Thoracic aorta (tissue), 2 donors: ENCODE data around the gene FRMD8. TPM values are rescaled to one million over a fixed set of nuclear protein-coding genes. Genes with fewer than 3 reads are reported as not detected.

Experiments used
- ATAC-seq: fragments of 150-250 bp; one replicate; pipeline ENCODE4 v1.8.0; 2017; ENCODE audit warnings: low read depth; ENCODE audit not compliant: insufficient number of reproducible peaks, low FRiP score
- DNase-seq: peaks from one replicate; pipeline ENCODE4 v3.0.0-alpha.2; 2020; ENCODE audit warnings: low spot score
- H3K27ac ChIP-seq, 2 donors: fragments of 200-600 bp; sonication (generic); 1 replicate in 1 of 2; 2 replicates in 1 of 2; pipeline ENCODE4 v1.5.1; 2016; ENCODE audit warnings: mild to moderate bottlenecking in 2 of 2, moderate library complexity in 2 of 2
- H3K27me3 ChIP-seq: fragments of 200-600 bp; sonication (generic); replicated peaks from 2 replicates; pipeline ENCODE4 v1.6.0; 2016; ENCODE audit warnings: mild to moderate bottlenecking; ENCODE audit not compliant: insufficient read depth
- H3K36me3 ChIP-seq: fragments of 200-600 bp; sonication (generic); one replicate; pipeline ENCODE4 v1.5.1; 2016
- H3K4me1 ChIP-seq, 2 donors: fragments of 200-600 bp; sonication (generic); 1 replicate in 1 of 2; 2 replicates in 1 of 2; pipeline versions ENCODE4 v1.5.1 to v1.6.0; 2016; ENCODE audit warnings: low read depth in 2 of 2, mild to moderate bottlenecking in 1 of 2; ENCODE audit not compliant: control insufficient read depth in 1 of 2
- H3K4me3 ChIP-seq: fragments of 200-600 bp; sonication (generic); 2 replicates; pipeline ENCODE4 v1.5.1; 2016; ENCODE audit warnings: mild to moderate bottlenecking
- H3K9me3 ChIP-seq: fragments of 200-600 bp; sonication (generic); 2 replicates; pipeline ENCODE4 v1.5.1; 2016
- total RNA-seq, 2 donors: library from RNA; depleted of rRNA; stranded (reverse); fragments of >200 nt; gene quantifications; one replicate each; pipeline versions ENCODE4 v1.1.0 to v1.2.3, GENCODE V29; 2016
- TF ChIP-seq, protein P1 (sequence below): fragments of 200-600 bp; sonication (generic); IDR thresholded peaks from one replicate; pipeline ENCODE4 v1.5.1; 2019; ENCODE audit warnings: antibody characterized with exemption

Gene FRMD8
- total RNA-seq, 2 donors from 2014 or later = 45.2 to 45.9 TPM

DNA sequence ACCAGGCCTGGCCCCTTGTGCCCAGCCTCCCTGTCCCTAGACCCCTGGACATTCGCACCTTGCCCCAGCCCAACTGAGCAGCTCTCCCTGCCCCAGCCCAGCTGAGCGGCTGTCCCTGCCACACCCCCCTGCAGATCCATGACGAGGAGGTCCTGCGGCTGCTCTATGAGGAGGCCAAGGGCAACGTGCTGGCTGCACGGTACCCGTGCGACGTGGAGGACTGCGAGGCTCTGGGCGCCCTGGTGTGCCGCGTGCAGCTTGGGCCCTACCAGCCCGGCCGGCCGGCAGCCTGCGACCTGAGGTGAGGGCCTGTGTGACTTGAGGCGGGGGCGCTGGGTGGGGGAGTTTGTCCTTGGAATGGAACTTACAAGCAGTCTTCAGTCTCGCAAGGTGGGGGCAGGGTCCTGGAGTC is 7.7 kb downstream of the FRMD8 start:
- DNase-seq (no peak), ATAC-seq (no peak)
- TF ChIP-seq, protein P1, sequence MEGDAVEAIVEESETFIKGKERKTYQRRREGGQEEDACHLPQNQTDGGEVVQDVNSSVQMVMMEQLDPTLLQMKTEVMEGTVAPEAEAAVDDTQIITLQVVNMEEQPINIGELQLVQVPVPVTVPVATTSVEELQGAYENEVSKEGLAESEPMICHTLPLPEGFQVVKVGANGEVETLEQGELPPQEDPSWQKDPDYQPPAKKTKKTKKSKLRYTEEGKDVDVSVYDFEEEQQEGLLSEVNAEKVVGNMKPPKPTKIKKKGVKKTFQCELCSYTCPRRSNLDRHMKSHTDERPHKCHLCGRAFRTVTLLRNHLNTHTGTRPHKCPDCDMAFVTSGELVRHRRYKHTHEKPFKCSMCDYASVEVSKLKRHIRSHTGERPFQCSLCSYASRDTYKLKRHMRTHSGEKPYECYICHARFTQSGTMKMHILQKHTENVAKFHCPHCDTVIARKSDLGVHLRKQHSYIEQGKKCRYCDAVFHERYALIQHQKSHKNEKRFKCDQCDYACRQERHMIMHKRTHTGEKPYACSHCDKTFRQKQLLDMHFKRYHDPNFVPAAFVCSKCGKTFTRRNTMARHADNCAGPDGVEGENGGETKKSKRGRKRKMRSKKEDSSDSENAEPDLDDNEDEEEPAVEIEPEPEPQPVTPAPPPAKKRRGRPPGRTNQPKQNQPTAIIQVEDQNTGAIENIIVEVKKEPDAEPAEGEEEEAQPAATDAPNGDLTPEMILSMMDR = no peak
- Histone ChIP-seq H3K27ac (no peak overlapping the region), H3K4me3 (no peak overlapping the region), H3K9me3 (no peaks in the 10 kb centered on the region), H3K4me1 (peaks cover under 1 to 27% of the 10 kb centered on the region in 2 donors), H3K36me3 (peaks cover 33% of the 10 kb centered on the region), H3K27me3 (no peaks in the 10 kb centered on the region)

DNA sequence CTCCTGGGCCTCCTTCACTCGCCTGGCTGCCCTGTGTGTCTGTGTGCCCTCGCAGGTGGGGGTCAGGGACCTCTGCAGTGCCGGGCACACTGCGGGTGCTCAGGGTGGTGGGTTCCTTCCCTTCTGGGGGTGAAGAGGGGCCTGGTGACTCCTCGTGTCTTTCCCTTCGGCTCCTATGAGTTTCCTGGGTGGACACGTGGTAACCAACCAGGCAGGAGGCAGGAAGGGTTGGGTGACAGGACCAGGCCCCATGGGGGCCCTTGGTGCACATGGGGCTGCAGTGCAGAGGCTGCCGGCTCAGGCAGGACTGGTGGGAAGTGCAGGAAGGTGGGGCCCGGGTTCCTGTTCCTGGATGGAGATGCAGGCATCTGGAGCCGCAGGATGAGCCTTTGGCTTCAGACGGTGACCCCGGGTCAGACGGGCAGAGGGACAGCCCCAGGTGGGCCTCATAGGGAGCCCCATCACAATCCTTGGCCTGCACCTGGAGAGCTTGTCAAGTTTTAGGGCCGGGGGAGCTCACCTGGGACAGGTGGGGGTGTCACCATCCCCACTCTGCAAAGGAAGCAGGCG is 9.6 kb downstream of the FRMD8 start:
- DNase-seq (no peak), ATAC-seq (no peak)
- peaks cover 0 to 8% of the 10 kb centered on the region in 2 donors for H3K4me1 ChIP-seq
- H3K36me3 ChIP-seq = peaks cover 43% of the 10 kb centered on the region
- no peaks in the 10 kb centered on the region for H3K9me3 ChIP-seq
- no peak overlapping the region for H3K4me3 ChIP-seq
- no peak overlapping the region for H3K27ac ChIP-seq
- TF ChIP-seq, protein P1 = no peak
- H3K27me3 ChIP-seq = no peaks in the 10 kb centered on the region

DNA sequence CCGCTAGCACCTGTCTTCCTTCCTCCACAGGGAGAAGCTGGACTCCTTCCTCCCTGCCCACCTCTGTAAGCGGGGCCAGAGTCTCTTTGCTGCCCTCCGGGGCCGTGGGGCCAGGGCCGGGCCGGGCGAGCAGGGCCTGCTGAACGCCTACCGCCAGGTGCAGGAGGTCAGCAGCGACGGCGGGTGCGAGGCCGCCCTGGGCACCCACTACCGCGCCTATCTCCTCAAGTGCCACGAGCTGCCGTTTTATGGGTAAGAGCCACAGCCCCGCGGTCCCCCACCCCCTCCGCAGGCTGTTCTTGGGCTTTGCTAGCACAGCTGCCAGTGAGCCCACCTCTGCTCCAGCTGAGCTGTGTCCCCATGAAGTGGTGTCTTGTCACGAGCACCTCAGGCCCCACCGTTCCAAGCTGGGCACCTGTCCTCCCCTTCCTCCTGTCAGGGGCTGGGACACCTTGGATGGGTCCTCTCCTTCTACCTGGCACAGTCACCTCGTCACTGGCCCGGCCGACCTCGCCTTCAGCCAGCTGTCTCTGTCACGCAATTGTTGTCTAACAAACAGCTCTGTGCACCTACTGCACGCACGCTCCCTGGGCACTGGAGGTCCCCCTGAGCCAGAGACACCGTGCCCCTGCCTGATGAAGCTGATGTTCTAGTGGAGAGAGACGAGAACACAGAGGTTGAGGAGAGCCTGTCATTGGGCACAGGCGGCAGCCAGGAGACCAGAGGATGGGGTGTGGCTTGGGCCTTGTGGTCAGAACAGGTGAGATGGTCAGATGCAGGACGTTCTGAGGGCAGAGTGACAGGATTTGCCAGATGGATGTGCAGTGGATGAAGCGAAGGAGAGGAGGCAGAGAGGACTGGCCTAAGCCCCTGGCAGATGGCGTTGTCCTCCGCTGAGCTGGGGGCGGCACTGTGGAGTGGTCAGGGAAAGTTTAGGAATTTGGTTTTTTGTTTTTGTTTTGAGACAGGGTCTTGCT is 10.6 kb downstream of the FRMD8 start:
- ATAC-seq = no peak
- TF ChIP-seq, protein P1 = no peak
- Histone ChIP-seq H3K36me3 (peaks cover 43% of the 10 kb centered on the region), H3K27me3 (no peaks in the 10 kb centered on the region), H3K27ac (no peak overlapping the region), H3K4me3 (no peak overlapping the region), H3K4me1 (peaks cover 0 to 3% of the 10 kb centered on the region in 2 donors), H3K9me3 (no peaks in the 10 kb centered on the region)
- DNase-seq = no peak

DNA sequence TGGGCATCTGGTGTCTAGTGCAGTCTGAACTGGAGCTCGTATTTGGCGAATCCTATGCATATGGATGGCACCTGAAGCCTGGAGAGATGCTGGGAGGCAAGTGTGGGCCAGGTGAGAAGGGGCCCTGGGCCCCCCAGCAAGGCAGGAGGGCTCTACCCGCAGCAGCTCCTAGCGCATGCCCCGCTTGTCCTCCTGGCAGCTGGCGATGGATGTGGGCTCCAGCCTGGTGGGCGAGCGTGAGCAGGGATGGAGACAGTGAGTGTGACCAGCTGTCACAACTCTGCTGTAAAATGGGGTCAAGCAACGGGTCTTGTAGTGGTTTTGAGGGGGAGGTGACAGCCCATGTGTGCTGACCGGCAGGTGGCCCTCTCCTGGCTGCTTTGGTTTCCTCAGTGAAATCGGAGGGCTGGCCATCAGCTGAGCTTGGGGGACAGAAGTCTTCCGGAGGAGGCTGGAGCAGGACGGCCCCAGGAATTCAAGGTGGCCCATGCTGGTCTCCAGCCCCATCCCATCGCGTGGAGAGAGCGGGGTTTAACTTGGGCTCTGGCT is 12.0 kb downstream of the FRMD8 start:
- Histone ChIP-seq H3K36me3 (peaks cover 43% of the 10 kb centered on the region), H3K4me1 (no peaks in the 10 kb centered on the region), H3K27ac (no peak overlapping the region), H3K4me3 (no peak overlapping the region), H3K27me3 (no peaks in the 10 kb centered on the region), H3K9me3 (no peaks in the 10 kb centered on the region)
- ATAC-seq = no peak
- TF ChIP-seq, protein P1 = no peak
- no peak for DNase-seq

DNA sequence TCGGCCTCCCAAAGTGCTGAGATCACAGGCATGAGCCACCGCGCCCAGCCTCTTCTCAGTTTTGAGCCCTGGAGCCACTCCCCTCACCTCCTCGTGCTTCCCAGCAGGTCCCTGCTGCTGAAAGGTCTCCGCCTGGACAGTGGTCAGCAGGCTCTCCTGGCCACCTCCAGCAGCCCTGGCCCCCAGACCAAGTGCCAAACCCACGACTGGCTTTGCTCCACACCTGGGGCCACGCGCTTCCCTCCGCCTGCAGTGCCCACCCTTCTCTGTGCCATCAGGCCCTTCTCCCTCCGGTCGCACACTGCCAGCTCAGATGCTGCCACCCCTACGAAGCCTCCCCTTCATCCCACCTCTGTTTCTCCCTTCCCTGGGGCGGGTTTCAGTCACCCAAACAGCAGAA is 12.8 kb downstream of the FRMD8 start:
- TF ChIP-seq, protein P1 = no peak
- peaks cover 46% of the 10 kb centered on the region for H3K36me3 ChIP-seq
- no peaks in the 10 kb centered on the region for H3K4me1 ChIP-seq
- no peaks in the 10 kb centered on the region for H3K9me3 ChIP-seq
- DNase-seq = no peak
- no peaks in the 10 kb centered on the region for H3K27me3 ChIP-seq
- no peak overlapping the region for H3K4me3 ChIP-seq
- no peak for ATAC-seq
- H3K27ac ChIP-seq = no peak overlapping the region
